K562 (cell line): ENCODE measurements around the gene LEUTX. TPM values are rescaled to one million over a fixed set of nuclear protein-coding genes. Genes with fewer than 3 reads are reported as not detected.

Experiments used
- ATAC-seq: fragments of 200-7000 bp; cut with Tn5 transposase; 3 replicates; pipeline ENCODE4 v1.9.1; 2020; ENCODE audit warnings: moderate library complexity
- BruUV-seq: library from RNA; stranded (reverse); fragments of 400-500 nt; replicated peaks from 2 replicates; lab custom pipeline; 2021; lab: Mats Ljungman, UMichigan
- CTCF ChIA-PET: fragments of 300-600 bp; formaldehyde crosslinking; extraction: SDS; loops from one replicate; lab custom pipeline; 2021; ENCODE audit warnings: low intra/inter-chr PET ratio; lab: Yijun Ruan, JAX
- POLR2A ChIA-PET: fragments of 300-600, 350-650 bp; sonication (Branson Sonifier 250); formaldehyde crosslinking; extraction: SDS; loops from one replicate; lab custom pipeline; 2021; ENCODE audit warnings: antibody characterized with exemption, inconsistent platforms; lab: Yijun Ruan, JAX
- DNase-seq, 4 experiments: peaks; one replicate each; pipeline versions ENCODE4 v3.0.0 to v3.0.0-alpha.2; 2011 to 2018; ENCODE audit warnings: low spot score in 3 of 4, mixed read lengths in 3 of 4; ENCODE audit errors: extremely low read depth in 1 of 4
- FAIRE-seq: peaks from 2 replicates; lab custom pipeline; 2011; peaks lifted over from hg19 to GRCh38; lab: Jason Lieb, UNC
- H2AFZ ChIP-seq: 2 replicates; pipeline ENCODE4 v1.6.0; 2011; ENCODE audit warnings: low read depth, low read length, control low read depth, inconsistent platforms
- H3K27ac ChIP-seq: fragments of 200-600 bp; 3 replicates; pipeline ENCODE4 v1.8.0; 2011; ENCODE audit warnings: low read depth, mild to moderate bottlenecking, control low read depth, inconsistent platforms, low read length, moderate library complexity, mixed read lengths; ENCODE audit errors: extremely low read depth
- H3K27me3 ChIP-seq, 2 experiments: fragments of 300-600 bp in 1 of 2; 2 replicates in 1 of 2; 3 replicates in 1 of 2; pipeline versions ENCODE4 v1.6.0 to v1.8.0; 2011; ENCODE audit warnings: inconsistent platforms in 2 of 2, low read length in 2 of 2, mild to moderate bottlenecking in 1 of 2, mixed read lengths in 1 of 2, moderate library complexity in 1 of 2; ENCODE audit not compliant: control insufficient read depth in 2 of 2, insufficient read depth in 2 of 2
- H3K36me3 ChIP-seq: fragments of 300-600 bp; 3 replicates; pipeline ENCODE4 v1.8.0; 2011; ENCODE audit warnings: mild to moderate bottlenecking, low read length, inconsistent platforms; ENCODE audit not compliant: control insufficient read depth, insufficient read depth
- H3K4me1 ChIP-seq, 2 experiments: fragments of 200-600 bp in 1 of 2; replicated peaks in 1 of 2; 2 replicates in 1 of 2; 3 replicates in 1 of 2; pipeline versions ENCODE4 v1.5.1 to v1.8.0; 2011; ENCODE audit warnings: inconsistent platforms in 2 of 2, low read length in 2 of 2, mild to moderate bottlenecking in 1 of 2, mixed read lengths in 1 of 2, moderate library complexity in 1 of 2; ENCODE audit not compliant: control insufficient read depth in 2 of 2, insufficient read depth in 2 of 2
- H3K4me2 ChIP-seq: 2 replicates; pipeline ENCODE4 v1.6.1; 2011; ENCODE audit warnings: low read length, control low read depth, inconsistent platforms, mixed read lengths; ENCODE audit not compliant: insufficient read depth
- H3K4me3 ChIP-seq: fragments of 200-600 bp; sonication (generic), shearing (Covaris generic); 2 replicates; pipeline ENCODE4 v1.5.1; 2016; ENCODE audit warnings: control low read depth, inconsistent platforms
- H3K79me2 ChIP-seq: fragments of 200-600 bp; 3 replicates; pipeline ENCODE4 v1.8.0; 2011; ENCODE audit warnings: low read length, inconsistent platforms; ENCODE audit not compliant: control insufficient read depth, insufficient read depth
- H3K9ac ChIP-seq, 2 experiments: 2 replicates each; pipeline versions ENCODE4 v1.6.0 to v1.6.1; 2011; ENCODE audit warnings: low read depth in 2 of 2, low read length in 2 of 2, control low read depth in 1 of 2, inconsistent platforms in 1 of 2, mild to moderate bottlenecking in 1 of 2, mixed read lengths in 1 of 2; ENCODE audit not compliant: insufficient read depth in 1 of 2
- H3K9me1 ChIP-seq: one replicate; pipeline ENCODE4 v1.6.0; 2011; ENCODE audit warnings: inconsistent platforms, mild to moderate bottlenecking, low read length, moderate library complexity; ENCODE audit not compliant: control insufficient read depth, insufficient read depth
- H3K9me3 ChIP-seq: replicated peaks from 2 replicates; pipeline ENCODE4 v1.5.1; 2011; ENCODE audit warnings: low read depth, low read length, inconsistent platforms; ENCODE audit not compliant: control insufficient read depth, insufficient read depth
- H4K20me1 ChIP-seq: replicated peaks from 2 replicates; pipeline ENCODE4 v1.6.1; 2011; ENCODE audit warnings: low read length, inconsistent platforms, mixed read lengths; ENCODE audit not compliant: control insufficient read depth, insufficient read depth
- CC2D1A ChIP-seq: fragments of 450-650 bp; IDR thresholded peaks from 2 replicates; pipeline ENCODE4 v1.6.1; 2017; ENCODE audit warnings: mild to moderate bottlenecking
- CCAR2 ChIP-seq: fragments of 200-400 bp; formaldehyde crosslinking; IDR thresholded peaks from 2 replicates; pipeline ENCODE4 v1.6.1; 2017; ENCODE audit warnings: mild to moderate bottlenecking, low read depth, low read length
- GTF2F1 ChIP-seq: IDR thresholded peaks from 2 replicates; pipeline ENCODE4 v1.6.1; 2011; ENCODE audit warnings: low read depth, low read length, improper control_type of control experiment
- MAFG ChIP-seq: fragments of 450-650 bp; conservative IDR thresholded peaks from 2 replicates; pipeline ENCODE4 v1.6.1; 2016; ENCODE audit warnings: missing genetic modification characterization, missing compliant biosample characterization
- MYNN ChIP-seq, 2 experiments: sonication (generic); formaldehyde crosslinking in 1 of 2; IDR thresholded peaks; 2 replicates each; pipeline versions ENCODE4 v1.5.0 to v1.6.1; 2016 to 2020; ENCODE audit warnings: antibody characterized with exemption in 1 of 2, missing genetic modification reagents in 1 of 2
- PURB ChIP-seq: sonication (generic); formaldehyde crosslinking; IDR thresholded peaks from 2 replicates; pipeline ENCODE4 v1.9.0; 2021; ENCODE audit warnings: low read depth, mild to moderate bottlenecking, missing genetic modification reagents
- RBM39 ChIP-seq: fragments of 200-400 bp; formaldehyde crosslinking; optimal IDR thresholded peaks from 2 replicates; pipeline ENCODE3; 2018; ENCODE audit warnings: low read depth, low read length
- RNF219 ChIP-seq: fragments of 250-450 bp; sonication (Bioruptor Pico); IDR thresholded peaks from 2 replicates; pipeline ENCODE4 v1.5.0; 2022; ENCODE audit warnings: mild to moderate bottlenecking
- TBL1XR1 ChIP-seq, 2 experiments: IDR thresholded peaks; 2 replicates each; pipeline ENCODE4 v1.6.1; 2012; ENCODE audit warnings: improper control_type of control experiment in 2 of 2, low read length in 2 of 2, mild to moderate bottlenecking in 1 of 2
- ZSCAN32 ChIP-seq: fragments of 450-650 bp; formaldehyde crosslinking; IDR thresholded peaks from 2 replicates; pipeline ENCODE4 v1.4.0; 2020; ENCODE audit warnings: mild to moderate bottlenecking, moderate library complexity
- WGBS: fragments of 100-300 bp; shearing (Covaris generic); methylation state at CpG from one replicate; pipeline ENCODE4 v1.1.6; 2016; ENCODE audit warnings: low coverage, mixed read lengths; ENCODE audit not compliant: insufficient coverage; ENCODE audit errors: missing lambda C conversion rate; 5-methylcytosine and 5-hydroxymethylcytosine counted together
- in situ Hi-C: fragments of 300-500 bp; cut with MboI; formaldehyde crosslinking; loops from 4 replicates; pipeline ENCODE4 v1.15.0; 2018; ENCODE audit warnings: inconsistent platforms, mixed read lengths
- intact Hi-C: fragments of 100-400 bp; cut with micrococcal nuclease; formaldehyde crosslinking; loops from 2 replicates; pipeline ENCODE4 v1.14.2; 2022
- polyA plus RNA-seq, 8 experiments: library from polyadenylated mRNA; depleted of rRNA in 4 of 8; stranded (reverse) in 5 of 8; unstranded in 3 of 8; fragments of >200 nt; fragmentation: Nextera tagmentation in 2 of 8; fragmentation: Illumina TruSeq in 1 of 8; extraction: Ambion mirVana in 2 of 8; extraction: Trizol in 1 of 8; gene quantifications; 2 replicates each; pipeline versions ENCODE4 v1.2.1 to v1.2.3, GENCODE V29; 2011 to 2014; ENCODE audit warnings: inconsistent platforms in 1 of 8, missing spikeins in 1 of 8
- total RNA-seq, 7 experiments: library from RNA; depleted of rRNA in 6 of 7; stranded (reverse); fragments of >200 nt in 6 of 7; fragmentation: Illumina TruSeq in 2 of 7; extraction: Trizol in 2 of 7; gene quantifications; 2 replicates each; pipeline versions ENCODE4 v1.2.1 to v1.2.3, GENCODE V29; 2011 to 2021; ENCODE audit warnings: low replicate concordance in 1 of 7
- TF ChIP-seq, protein P1 (sequence below): fragments of 150-350 bp; IDR thresholded peaks from 2 replicates; pipeline ENCODE4 v1.6.1; 2014; ENCODE audit warnings: low read depth, mild to moderate bottlenecking, low read length, borderline replicate concordance

Gene LEUTX
- total and polyA plus RNA-seq, 9 of the 15 experiments (the other 6 are each of a cell fraction or from before 2014, with no cell fraction given): not detected

DNA sequence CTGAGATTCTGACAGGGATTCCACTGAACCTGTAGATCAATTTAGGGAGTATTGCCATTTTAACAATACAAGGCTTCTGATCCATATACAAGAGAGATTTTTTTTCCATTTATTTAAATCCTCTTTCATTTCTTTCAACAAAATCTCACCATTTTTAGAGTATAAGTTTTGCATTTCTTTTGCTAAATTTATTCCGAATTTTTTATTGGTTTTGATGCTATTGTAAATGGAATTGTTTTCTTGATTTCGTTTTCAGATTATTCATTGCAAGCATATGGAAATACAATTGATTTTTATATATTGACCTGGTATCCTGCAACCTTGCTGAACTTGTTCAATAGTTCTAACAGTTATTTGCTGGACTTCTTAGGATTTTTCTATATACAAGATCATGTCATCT lies 18.4 kb downstream of the LEUTX start:
- no peaks in the 10 kb centered on the region for H3K36me3 ChIP-seq
- intact Hi-C loops (no loop called here), in situ Hi-C loops (no loop called here)
- H3K9me3 ChIP-seq: no peaks in the 10 kb centered on the region
- no peak overlapping the region for H3K4me3 ChIP-seq
- BruUV-seq: no TSS peak
- H3K27me3 ChIP-seq: peaks cover 0 to 12% of the 10 kb centered on the region in 2 experiments; a peak in 4 of 5 replicates
- H3K79me2 ChIP-seq: no peaks in the 10 kb centered on the region
- no peak overlapping the region for H3K27ac ChIP-seq
- 0% methylated on average over 2 of the region's 2 CpGs for WGBS
- FAIRE-seq (no peak), ATAC-seq (no peak), DNase-seq (no peak)
- no peak for TF ChIP-seq RBM39
- no peak for TF ChIP-seq MAFG (tag)
- no peak for TF ChIP-seq CC2D1A
- TF ChIP-seq MYNN (IDR thresholded peaks at IDR 0.05): no peak
- no peak for TF ChIP-seq MYNN (CRISPR knock-in tag; IDR thresholded peaks at IDR 0.05)
- no peak for TF ChIP-seq GTF2F1
- TF ChIP-seq RNF219 (CRISPR knock-in tag): no peak
- no peak for TF ChIP-seq CCAR2
- no peak for TF ChIP-seq ZSCAN32 (CRISPR knock-in tag)
- no peak for TF ChIP-seq TBL1XR1 (IDR thresholded peaks at IDR 0.05; ENCODE audit: low read length in 2 of 2)
- TF ChIP-seq, protein P1, sequence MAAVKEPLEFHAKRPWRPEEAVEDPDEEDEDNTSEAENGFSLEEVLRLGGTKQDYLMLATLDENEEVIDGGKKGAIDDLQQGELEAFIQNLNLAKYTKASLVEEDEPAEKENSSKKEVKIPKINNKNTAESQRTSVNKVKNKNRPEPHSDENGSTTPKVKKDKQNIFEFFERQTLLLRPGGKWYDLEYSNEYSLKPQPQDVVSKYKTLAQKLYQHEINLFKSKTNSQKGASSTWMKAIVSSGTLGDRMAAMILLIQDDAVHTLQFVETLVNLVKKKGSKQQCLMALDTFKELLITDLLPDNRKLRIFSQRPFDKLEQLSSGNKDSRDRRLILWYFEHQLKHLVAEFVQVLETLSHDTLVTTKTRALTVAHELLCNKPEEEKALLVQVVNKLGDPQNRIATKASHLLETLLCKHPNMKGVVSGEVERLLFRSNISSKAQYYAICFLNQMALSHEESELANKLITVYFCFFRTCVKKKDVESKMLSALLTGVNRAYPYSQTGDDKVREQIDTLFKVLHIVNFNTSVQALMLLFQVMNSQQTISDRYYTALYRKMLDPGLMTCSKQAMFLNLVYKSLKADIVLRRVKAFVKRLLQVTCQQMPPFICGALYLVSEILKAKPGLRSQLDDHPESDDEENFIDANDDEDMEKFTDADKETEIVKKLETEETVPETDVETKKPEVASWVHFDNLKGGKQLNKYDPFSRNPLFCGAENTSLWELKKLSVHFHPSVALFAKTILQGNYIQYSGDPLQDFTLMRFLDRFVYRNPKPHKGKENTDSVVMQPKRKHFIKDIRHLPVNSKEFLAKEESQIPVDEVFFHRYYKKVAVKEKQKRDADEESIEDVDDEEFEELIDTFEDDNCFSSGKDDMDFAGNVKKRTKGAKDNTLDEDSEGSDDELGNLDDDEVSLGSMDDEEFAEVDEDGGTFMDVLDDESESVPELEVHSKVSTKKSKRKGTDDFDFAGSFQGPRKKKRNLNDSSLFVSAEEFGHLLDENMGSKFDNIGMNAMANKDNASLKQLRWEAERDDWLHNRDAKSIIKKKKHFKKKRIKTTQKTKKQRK: no peak
- TF ChIP-seq PURB: no peak
- no peak overlapping the region for H2AFZ ChIP-seq
- H3K9me1 ChIP-seq: no peaks in the 10 kb centered on the region
- ChIA-PET POLR2A (no interaction called here), CTCF (interaction anchor here (0.7 kb wide), 1 partner anchor 347 kb away, joined by 3 read pairs; no protein-coding TSS in a partner anchor)
- no peak overlapping the region for H3K9ac ChIP-seq
- H4K20me1 ChIP-seq: no peaks in the 10 kb centered on the region
- H3K4me1 ChIP-seq: peaks cover 0 to 3% of the 10 kb centered on the region in 2 experiments; a peak in 1 of 5 replicates
- no peak overlapping the region for H3K4me2 ChIP-seq
